Hepatocyte (in vitro differentiated cells): ENCODE data around the gene ALPK1. TPM values are rescaled to one million over a fixed set of nuclear protein-coding genes. Genes with fewer than 3 reads are reported as not detected.

ENCODE experiments used
- DNase-seq: peaks from one replicate; pipeline ENCODE4 v3.0.0-alpha.2; 2016; ENCODE audit warnings: low spot score
- H2AFZ ChIP-seq: fragments of 200-600 bp; sonication (generic); 2 replicates; pipeline ENCODE4 v1.6.0; 2016; ENCODE audit warnings: antibody characterized with exemption, mild to moderate bottlenecking
- H3K27ac ChIP-seq: fragments of 200-600 bp; sonication (generic); 2 replicates; pipeline ENCODE4 v1.5.1; 2016; ENCODE audit warnings: mild to moderate bottlenecking
- H3K27me3 ChIP-seq: fragments of 200-600 bp; sonication (generic); 2 replicates; pipeline ENCODE4 v1.6.1; 2016
- H3K36me3 ChIP-seq: fragments of 200-600 bp; sonication (generic); replicated peaks from 2 replicates; pipeline ENCODE4 v1.5.1; 2016; ENCODE audit warnings: low read depth; ENCODE audit not compliant: insufficient read depth
- H3K4me1 ChIP-seq: fragments of 200-600 bp; sonication (generic); 2 replicates; pipeline ENCODE4 v1.5.1; 2016; ENCODE audit warnings: mild to moderate bottlenecking, moderate library complexity; ENCODE audit not compliant: insufficient read depth
- H3K4me2 ChIP-seq: fragments of 200-600 bp; sonication (generic); 2 replicates; pipeline ENCODE4 v1.6.0; 2016
- H3K4me3 ChIP-seq: fragments of 200-600 bp; sonication (generic); 2 replicates; pipeline ENCODE4 v1.5.1; 2016; ENCODE audit warnings: mild to moderate bottlenecking
- H3K79me2 ChIP-seq: fragments of 200-600 bp; sonication (generic); 2 replicates; pipeline ENCODE4 v1.6.0; 2017; ENCODE audit warnings: mild to moderate bottlenecking
- H3K9me2 ChIP-seq: fragments of 200-600 bp; sonication (generic); replicated peaks from 2 replicates; pipeline ENCODE4 v1.6.0; 2017; ENCODE audit warnings: mild to moderate bottlenecking; ENCODE audit not compliant: insufficient read depth
- H3K9me3 ChIP-seq: fragments of 200-600 bp; sonication (generic); 2 replicates; pipeline ENCODE4 v1.5.1; 2016; ENCODE audit warnings: low read depth, mild to moderate bottlenecking
- H4K20me1 ChIP-seq: fragments of 200-600 bp; sonication (generic); 2 replicates; pipeline ENCODE4 v1.6.0; 2016; ENCODE audit warnings: mild to moderate bottlenecking; ENCODE audit not compliant: insufficient read depth, poor library complexity, severe bottlenecking
- EZH2 ChIP-seq: fragments of 200-600 bp; sonication (generic); IDR thresholded peaks from 2 replicates; pipeline ENCODE4 v1.6.1; 2016; ENCODE audit warnings: antibody characterized with exemption, mild to moderate bottlenecking, borderline replicate concordance
- EZH2phosphoT487 ChIP-seq: fragments of 200-600 bp; sonication (generic); IDR thresholded peaks from one replicate; pipeline ENCODE4 v1.6.1; 2018; ENCODE audit warnings: antibody characterized with exemption, mild to moderate bottlenecking, low read depth, moderate library complexity; ENCODE audit not compliant: unreplicated experiment, severe bottlenecking
- WGBS: methylation state at CpG from one replicate; pipeline ENCODE4 v1.1.6; 2016; ENCODE audit warnings: low lambda C conversion rate; ENCODE audit errors: missing lambda C conversion rate; 5-methylcytosine and 5-hydroxymethylcytosine counted together
- polyA plus RNA-seq: library from polyadenylated mRNA; unstranded; fragments of >200 nt; fragmentation: Nextera tagmentation; extraction: Ambion mirVana; gene quantifications from 2 replicates; pipeline ENCODE4 v1.2.1, GENCODE V29; 2016
- total RNA-seq: library from RNA; depleted of rRNA; stranded (reverse); fragments of >200 nt; gene quantifications from 2 replicates; pipeline ENCODE4 v1.2.3, GENCODE V29; 2014
- TF ChIP-seq, protein P1 (sequence below): fragments of 200-600 bp; sonication (generic); IDR thresholded peaks from 2 replicates; pipeline ENCODE4 v1.5.1; 2016; ENCODE audit warnings: antibody characterized with exemption, mild to moderate bottlenecking; ENCODE audit not compliant: poor library complexity

ALPK1 gene
- total and polyA plus RNA-seq, 2 experiments from 2014 or later = 7.1 to 16.6 TPM

DNA sequence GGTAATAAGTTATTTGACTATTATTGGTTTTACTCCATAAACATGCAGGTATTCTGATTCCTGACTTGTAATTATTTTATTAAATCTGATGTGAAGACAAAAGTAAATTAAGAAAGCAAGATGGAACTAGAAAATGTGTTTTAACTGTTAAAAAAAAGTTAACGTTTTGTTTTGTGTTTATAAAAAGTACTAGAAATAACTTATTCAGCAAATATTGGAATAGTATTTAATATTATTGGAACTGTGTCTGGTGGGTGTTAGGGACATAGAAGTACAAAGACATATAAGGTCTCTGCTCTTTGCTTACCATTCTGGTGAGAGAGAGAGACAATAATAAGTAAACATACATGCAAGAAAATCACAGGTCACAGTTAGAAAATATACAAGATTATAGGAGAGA is 27.1 kb upstream of the ALPK1 start:
- H3K4me2 ChIP-seq = no peak overlapping the region
- WGBS = 90% methylated on average over 1 of the region's 1 CpG

DNA sequence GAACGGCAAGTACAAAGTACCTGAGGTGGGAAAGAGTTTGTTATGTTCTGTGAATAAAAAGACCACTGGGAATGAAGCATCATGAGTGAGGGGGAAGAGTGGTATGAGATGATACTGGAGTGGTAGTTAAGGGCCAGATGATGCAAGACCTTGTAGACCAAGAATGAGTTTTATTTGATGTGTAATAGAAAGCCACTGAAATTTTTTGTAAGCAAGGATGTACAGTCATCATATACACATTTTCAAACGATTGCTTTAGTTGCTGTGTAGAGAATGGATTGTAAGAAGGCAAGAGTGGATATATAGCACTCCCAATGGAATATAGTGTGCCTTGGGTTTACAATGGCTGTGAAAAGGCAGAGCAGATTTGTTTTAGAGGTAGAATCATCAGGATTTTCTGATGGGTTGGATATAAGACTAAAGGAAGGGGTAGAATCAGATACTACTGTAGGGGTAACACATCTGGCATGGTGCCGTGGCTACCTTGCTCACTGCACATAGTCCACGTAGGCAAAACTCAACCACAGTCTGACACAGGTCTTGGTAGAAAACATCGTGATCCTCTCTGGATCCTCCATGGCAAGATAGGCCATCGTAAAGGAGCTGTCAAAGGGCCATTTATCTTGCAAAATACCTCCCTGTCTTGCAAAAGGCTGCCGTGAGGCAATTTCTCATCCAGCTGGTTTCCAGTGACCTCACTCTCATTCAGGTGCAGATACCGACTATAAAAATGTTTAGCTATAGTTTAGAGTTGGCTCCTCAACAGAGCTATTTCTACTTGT is 26.3 kb upstream of the ALPK1 start:
- TF ChIP-seq EZH2 = no peak
- TF ChIP-seq, protein P1, sequence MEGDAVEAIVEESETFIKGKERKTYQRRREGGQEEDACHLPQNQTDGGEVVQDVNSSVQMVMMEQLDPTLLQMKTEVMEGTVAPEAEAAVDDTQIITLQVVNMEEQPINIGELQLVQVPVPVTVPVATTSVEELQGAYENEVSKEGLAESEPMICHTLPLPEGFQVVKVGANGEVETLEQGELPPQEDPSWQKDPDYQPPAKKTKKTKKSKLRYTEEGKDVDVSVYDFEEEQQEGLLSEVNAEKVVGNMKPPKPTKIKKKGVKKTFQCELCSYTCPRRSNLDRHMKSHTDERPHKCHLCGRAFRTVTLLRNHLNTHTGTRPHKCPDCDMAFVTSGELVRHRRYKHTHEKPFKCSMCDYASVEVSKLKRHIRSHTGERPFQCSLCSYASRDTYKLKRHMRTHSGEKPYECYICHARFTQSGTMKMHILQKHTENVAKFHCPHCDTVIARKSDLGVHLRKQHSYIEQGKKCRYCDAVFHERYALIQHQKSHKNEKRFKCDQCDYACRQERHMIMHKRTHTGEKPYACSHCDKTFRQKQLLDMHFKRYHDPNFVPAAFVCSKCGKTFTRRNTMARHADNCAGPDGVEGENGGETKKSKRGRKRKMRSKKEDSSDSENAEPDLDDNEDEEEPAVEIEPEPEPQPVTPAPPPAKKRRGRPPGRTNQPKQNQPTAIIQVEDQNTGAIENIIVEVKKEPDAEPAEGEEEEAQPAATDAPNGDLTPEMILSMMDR = no peak
- TF ChIP-seq EZH2phosphoT487 = no peak
- H3K4me1 ChIP-seq = no peaks in the 10 kb centered on the region
- H3K27ac ChIP-seq = no peak overlapping the region
- H3K27me3 ChIP-seq = no peaks in the 10 kb centered on the region
- H4K20me1 ChIP-seq = no peaks in the 10 kb centered on the region
- H3K4me2 ChIP-seq = no peak overlapping the region
- H2AFZ ChIP-seq = no peak overlapping the region
- no peak overlapping the region for H3K4me3 ChIP-seq
- H3K79me2 ChIP-seq = peaks cover 4% of the 10 kb centered on the region
- H3K9me3 ChIP-seq = no peaks in the 10 kb centered on the region
- no peaks in the 10 kb centered on the region for H3K9me2 ChIP-seq
- WGBS = 80% methylated on average over 8 of the region's 8 CpGs
- H3K36me3 ChIP-seq = no peaks in the 10 kb centered on the region
- no peak for DNase-seq

More for the DNA sequence above, 27.1 kb upstream of the ALPK1 start:
- Histone ChIP-seq H3K27ac (no peak overlapping the region), H3K4me3 (no peak overlapping the region), H3K27me3 (no peaks in the 10 kb centered on the region), H3K9me2 (no peaks in the 10 kb centered on the region), H3K79me2 (no peaks in the 10 kb centered on the region), H3K9me3 (no peaks in the 10 kb centered on the region), H2AFZ (no peak overlapping the region), H3K4me1 (no peaks in the 10 kb centered on the region), H3K36me3 (no peaks in the 10 kb centered on the region), H4K20me1 (no peaks in the 10 kb centered on the region)
- DNase-seq = no peak
- TF ChIP-seq, protein P1 = no peak
- TF ChIP-seq EZH2phosphoT487 (no peak), EZH2 (no peak)

DNA sequence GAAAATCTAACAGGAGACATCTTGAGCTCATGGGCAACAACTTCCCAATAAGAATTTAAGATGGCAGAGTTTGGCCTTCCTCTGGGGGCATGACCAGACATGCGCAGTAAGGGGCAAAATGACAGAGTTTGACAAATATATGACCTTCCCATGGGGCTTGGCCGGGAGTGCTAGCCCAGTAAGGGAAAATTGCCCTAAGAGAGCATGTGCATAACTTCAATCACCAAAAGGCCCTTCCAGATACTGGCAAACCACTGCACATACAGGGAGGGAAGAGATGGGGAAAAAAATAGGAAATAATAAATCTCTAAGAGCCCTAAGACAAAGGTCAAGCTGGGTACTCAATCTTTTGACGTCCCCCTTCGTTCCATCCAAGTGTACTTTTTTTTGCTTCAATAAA is 24.9 kb upstream of the ALPK1 start:
- H3K79me2 ChIP-seq = peaks cover 4% of the 10 kb centered on the region
- TF ChIP-seq EZH2 (no peak), EZH2phosphoT487 (no peak)
- TF ChIP-seq, protein P1 = no peak
- no peaks in the 10 kb centered on the region for H3K36me3 ChIP-seq
- DNase-seq = no peak
- H4K20me1 ChIP-seq = no peaks in the 10 kb centered on the region
- 98% methylated on average over 4 of the region's 4 CpGs for whole genome bisulfite sequencing
- H3K4me1 ChIP-seq = no peaks in the 10 kb centered on the region
- H2AFZ ChIP-seq = no peak overlapping the region
- H3K4me3 ChIP-seq = no peak overlapping the region
- H3K27ac ChIP-seq = no peak overlapping the region
- no peaks in the 10 kb centered on the region for H3K9me2 ChIP-seq
- no peak overlapping the region for H3K4me2 ChIP-seq
- no peaks in the 10 kb centered on the region for H3K27me3 ChIP-seq
- H3K9me3 ChIP-seq = no peaks in the 10 kb centered on the region
